ENCODE data around the gene TCF4.

Gene TCF4

GRCh38 chr18:55338978-55339650, 248.9 kb downstream of the TCF4 start:
- DNase-seq = no peak

- no peak for DNase-seq
These were observed 250.0 kb downstream of the TCF4 start for GRCh38 chr18:55337908-55338521.

GRCh38 chr18:55337138-55337537, 250.9 kb downstream of the TCF4 start:
- DNase-seq = no peak

- no peak for DNase-seq
These were observed 251.4 kb downstream of the TCF4 start for GRCh38 chr18:55336438-55337100.

- no peak for DNase-seq
These were observed 253.1 kb downstream of the TCF4 start for GRCh38 chr18:55334875-55335274.

GRCh38 chr18:55331301-55331700, 256.7 kb downstream of the TCF4 start:
- DNase-seq = no peak

- DNase-seq = no peak
These were observed 259.7 kb downstream of the TCF4 start for GRCh38 chr18:55328301-55328700.

GRCh38 chr18:55327454-55327853, 260.5 kb downstream of the TCF4 start:
- no peak for DNase-seq

GRCh38 chr18:55326134-55326533, 261.9 kb downstream of the TCF4 start:
- DNase-seq = peak; percentile 11

GRCh38 chr18:55324166-55324565, 263.8 kb downstream of the TCF4 start:
- no peak for DNase-seq

GRCh38 chr18:55323051-55323994, 264.7 kb downstream of the TCF4 start:
- peak; percentile 65 for DNase-seq

GRCh38 chr18:55322178-55322735, 265.7 kb downstream of the TCF4 start:
- peak; percentile 97 for DNase-seq

- peak; percentile 91 for DNase-seq
These were observed 266.5 kb downstream of the TCF4 start for GRCh38 chr18:55321265-55322177.

GRCh38 chr18:55320424-55321264, 267.3 kb downstream of the TCF4 start:
- DNase-seq = peak; percentile 66

- peak; percentile 25 for DNase-seq
These were observed 268.4 kb downstream of the TCF4 start for GRCh38 chr18:55319459-55320193.

- no peak for DNase-seq
These were observed 269.0 kb downstream of the TCF4 start for GRCh38 chr18:55318951-55319441.

GRCh38 chr18:55317864-55318263, 270.1 kb downstream of the TCF4 start:
- no peak for DNase-seq

GRCh38 chr18:55317324-55317723, 270.7 kb downstream of the TCF4 start:
- no peak for DNase-seq

- no peak for DNase-seq
These were observed 271.4 kb downstream of the TCF4 start for GRCh38 chr18:55316486-55317184.

All from NCI-H82 (cell line).